K562 (cell line): ENCODE data around the gene MIP.
"Not testable (repeated sequence)": the region's sequence is repeated elsewhere in the genome, so short reads cannot be mapped to it uniquely, and the experiment has no call there.

ENCODE experiments used
- BRF1 ChIP-seq: IDR thresholded peaks from 3 replicates; pipeline ENCODE4 v1.6.1; 2011; ENCODE audit warnings: borderline replicate concordance, mild to moderate bottlenecking; ENCODE audit not compliant: insufficient read length; ENCODE audit errors: extremely low read depth
- CEBPB ChIP-seq: fragments of 450-650 bp; IDR thresholded peaks from 2 replicates; pipeline ENCODE4 v1.6.1; 2016; ENCODE audit warnings: missing genetic modification characterization, missing compliant biosample characterization
- CREB1 ChIP-seq, 2 experiments: sonication (generic) in 1 of 2; formaldehyde crosslinking in 1 of 2; IDR thresholded peaks; 2 replicates each; pipeline versions ENCODE4 v1.6.1 to v1.8.0; 2012 to 2022; ENCODE audit warnings: inconsistent platforms in 1 of 2, mild to moderate bottlenecking in 1 of 2, missing genetic modification reagents in 1 of 2, moderate library complexity in 1 of 2
- CTCF ChIP-seq, 3 experiments: IDR thresholded peaks in 2 of 3; conservative IDR thresholded peaks in 1 of 3; 2 replicates each; pipeline ENCODE4 v1.5.1; 2011 to 2012; ENCODE audit warnings: low read length in 3 of 3, mild to moderate bottlenecking in 3 of 3, control low read depth in 2 of 3, improper control_type of control experiment in 1 of 3, inconsistent platforms in 1 of 3, low read depth in 1 of 3, mixed read lengths in 1 of 3, moderate library complexity in 1 of 3; ENCODE audit not compliant: insufficient read depth in 2 of 3
- FIP1L1 ChIP-seq: fragments of 200-400 bp; formaldehyde crosslinking; IDR thresholded peaks from 2 replicates; pipeline ENCODE4 v1.6.1; 2018; ENCODE audit warnings: mild to moderate bottlenecking, low read depth, low read length; ENCODE audit not compliant: poor library complexity, severe bottlenecking
- NFIC ChIP-seq: fragments of 450-650 bp; IDR thresholded peaks from 2 replicates; pipeline ENCODE4 v1.6.1; 2017; ENCODE audit warnings: mild to moderate bottlenecking, inconsistent platforms
- POLR2A ChIP-seq: fragments of 450-650 bp; conservative IDR thresholded peaks from 2 replicates; pipeline ENCODE4 v1.6.1; 2016
- POLR3G ChIP-seq: IDR thresholded peaks from 2 replicates; pipeline ENCODE4 v1.6.1; 2011; ENCODE audit not compliant: insufficient read length, insufficient replicate concordance; ENCODE audit errors: extremely low read depth
- REST ChIP-seq, 2 experiments: fragments of 450-650 bp; formaldehyde crosslinking in 1 of 2; IDR thresholded peaks; 2 replicates each; pipeline versions ENCODE4 v1.4.0 to v1.6.1; 2014 to 2020; ENCODE audit warnings: mild to moderate bottlenecking in 2 of 2, borderline replicate concordance in 1 of 2, low read depth in 1 of 2
- TGIF2 ChIP-seq: sonication (generic); formaldehyde crosslinking; IDR thresholded peaks from 2 replicates; pipeline ENCODE4 v1.8.1; 2022; ENCODE audit warnings: mild to moderate bottlenecking, missing genetic modification reagents, moderate library complexity
- YY1 ChIP-seq, 3 experiments: IDR thresholded peaks; 2 replicates each; pipeline ENCODE4 v1.6.1; 2011; ENCODE audit warnings: low read length in 2 of 3, mild to moderate bottlenecking in 2 of 3, moderate library complexity in 2 of 3, borderline replicate concordance in 1 of 3, control low read depth in 1 of 3, low read depth in 1 of 3; ENCODE audit not compliant: insufficient read depth in 3 of 3, insufficient replicate concordance in 2 of 3, control insufficient read depth in 1 of 3, insufficient read length in 1 of 3; ENCODE audit errors: extremely low read depth in 1 of 3

- TF ChIP-seq CREB1 (IDR thresholded peaks at IDR 0.05); CREB1 (CRISPR knock-in tag; IDR thresholded peaks at IDR 0.05); CTCF (IDR thresholded peaks at IDR 0.05 in 2 of 3, conservative IDR thresholded peaks at IDR 0.05 in 1 of 3; ENCODE audit: insufficient read depth in 2 of 3, low read depth in 1 of 3, low read length in 3 of 3); BRF1; TGIF2 (CRISPR knock-in tag); POLR2A; FIP1L1; POLR3G; NFIC; CEBPB (tag); REST (IDR thresholded peaks at IDR 0.05; ENCODE audit: borderline replicate concordance); REST (CRISPR knock-in tag; IDR thresholded peaks at IDR 0.05; ENCODE audit: low read depth); YY1 (IDR thresholded peaks at IDR 0.05; ENCODE audit: borderline replicate concordance in 1 of 3, control insufficient read depth in 1 of 3, extremely low read depth in 1 of 3, insufficient read depth in 3 of 3, insufficient read length in 1 of 3, insufficient replicate concordance in 2 of 3, low read depth in 1 of 3, low read length in 2 of 3): not testable (repeated sequence)
These were observed 45.0 kb upstream of the MIP start for GRCh38 chr12:56499452-56499851.
